Stomach (tissue), 9 donors: ENCODE measurements around the gene GMDS. TPM values are rescaled to one million over a fixed set of nuclear protein-coding genes. Genes with fewer than 3 reads are reported as not detected.

Source experiments
- DNase-seq, 2 donors: peaks; one replicate each; pipeline versions ENCODE4 v3.0.0 to v3.0.0-alpha.2; 2013 to 2019
- H3K27ac ChIP-seq, 5 donors: fragments of 200-600 bp in 4 of 5; sonication (generic) in 4 of 5; one replicate each; pipeline ENCODE4 v1.5.1; 2013 to 2019; ENCODE audit warnings: mild to moderate bottlenecking in 1 of 5, moderate library complexity in 1 of 5
- H3K27me3 ChIP-seq, 3 donors: fragments of 200-600 bp; sonication (generic); one replicate each; pipeline ENCODE4 v1.5.1; 2017 to 2019; ENCODE audit warnings: mixed run types in 1 of 3
- H3K36me3 ChIP-seq, 4 donors: fragments of 200-600 bp; sonication (generic); 1 replicate in 3 of 4; 2 replicates in 1 of 4; pipeline ENCODE4 v1.5.1; 2016 to 2019
- H3K4me1 ChIP-seq, 4 donors: fragments of 200-600 bp; sonication (generic); one replicate each; pipeline ENCODE4 v1.5.1; 2016 to 2019
- H3K4me3 ChIP-seq, 4 donors: fragments of 200-600 bp; sonication (generic) in 3 of 4; one replicate each; pipeline ENCODE4 v1.5.1; 2016 to 2019; ENCODE audit warnings: mild to moderate bottlenecking in 1 of 4
- H3K9me3 ChIP-seq, 4 donors: fragments of 200-600 bp; sonication (generic); one replicate each; pipeline ENCODE4 v1.5.1; 2016 to 2019
- EP300 ChIP-seq: sonication (generic); formaldehyde crosslinking; IDR thresholded peaks from one replicate; pipeline ENCODE4 v1.6.1; 2017; ENCODE audit warnings: antibody characterized with exemption
- POLR2A ChIP-seq, 4 donors: fragments of 450-650 bp; IDR thresholded peaks; one replicate each; pipeline ENCODE4 v1.6.1; 2016; ENCODE audit warnings: antibody characterized with exemption in 4 of 4, control low read depth in 2 of 4, mild to moderate bottlenecking in 1 of 4, moderate library complexity in 1 of 4
- POLR2AphosphoS5 ChIP-seq, 3 donors: sonication (generic); formaldehyde crosslinking; IDR thresholded peaks; one replicate each; pipeline ENCODE4 v1.6.1; 2016; ENCODE audit warnings: antibody characterized with exemption in 3 of 3
- WGBS, 5 donors: extraction: QIAGEN DNeasy Blood & Tissue Kit in 3 of 5; methylation state at CpG; one replicate each; pipeline versions ENCODE4 v1.1.5 to v1.1.7; 2013 to 2018; 5-methylcytosine and 5-hydroxymethylcytosine counted together
- intact Hi-C: fragments of 100-400 bp; cut with DNase I; formaldehyde crosslinking; loops from one replicate; pipeline ENCODE4 v1.15.1; 2023; ENCODE audit warnings: low total_unique reads
- polyA plus RNA-seq, 3 donors: library from polyadenylated mRNA; stranded (reverse); fragments of 200-250 nt; gene quantifications; one replicate each; pipeline ENCODE4 v1.2.3, GENCODE V29; 2013
- total RNA-seq, 5 donors: library from RNA; depleted of rRNA; stranded (reverse); fragments of >200 nt; gene quantifications; one replicate each; pipeline versions ENCODE4 v1.1.0 to v1.2.3, GENCODE V29; 2014 to 2016
- TF ChIP-seq, protein P1 (sequence below), 7 experiments: fragments of 450-650 bp in 4 of 7; fragments of 200-600 bp in 3 of 7; sonication (generic) in 3 of 7; IDR thresholded peaks; one replicate each; pipeline ENCODE4 v1.5.1; 2016 to 2019; ENCODE audit warnings: antibody characterized with exemption in 7 of 7, control low read depth in 2 of 7, mild to moderate bottlenecking in 1 of 7
- donor health status: healthy with polysubstance abuse.
- donor health status: Bipolar disorder and iron deficiency.
- donor health status: healthy.

GMDS gene
- total and polyA plus RNA-seq, 8 donors, result 83.7 to 262 (median 121) TPM

DNA sequence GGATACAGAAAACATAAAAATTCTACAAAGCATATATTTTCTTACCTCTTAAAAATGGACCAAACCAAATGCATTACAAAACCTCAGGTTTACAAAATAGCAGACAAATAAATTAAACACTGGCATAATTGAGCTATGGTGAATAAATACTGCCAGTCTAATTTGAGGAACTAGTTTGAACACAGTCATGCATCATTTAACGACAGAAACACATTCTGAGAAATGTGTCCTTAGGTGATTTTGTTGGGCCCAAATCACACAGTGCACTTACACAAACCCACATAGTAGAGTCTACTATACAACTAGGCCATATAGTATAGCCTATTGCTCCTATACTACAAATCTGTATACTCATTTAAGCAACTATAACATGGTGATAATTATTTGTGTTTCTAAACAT is 420.1 kb downstream of the GMDS start:
- no peak overlapping the region for H3K27ac ChIP-seq
- 80 to 97% (median 86%) methylated on average over 1 of the region's 1 CpG for WGBS, 5 donors
- peaks cover 0 to 17% (median 0%) of the 10 kb centered on the region in 4 donors for H3K4me1 ChIP-seq
- no peak overlapping the region for H3K4me3 ChIP-seq
- no peaks in the 10 kb centered on the region for H3K27me3 ChIP-seq
- no peak for TF ChIP-seq POLR2AphosphoS5 (IDR thresholded peaks at IDR 0.05)
- TF ChIP-seq, protein P1, sequence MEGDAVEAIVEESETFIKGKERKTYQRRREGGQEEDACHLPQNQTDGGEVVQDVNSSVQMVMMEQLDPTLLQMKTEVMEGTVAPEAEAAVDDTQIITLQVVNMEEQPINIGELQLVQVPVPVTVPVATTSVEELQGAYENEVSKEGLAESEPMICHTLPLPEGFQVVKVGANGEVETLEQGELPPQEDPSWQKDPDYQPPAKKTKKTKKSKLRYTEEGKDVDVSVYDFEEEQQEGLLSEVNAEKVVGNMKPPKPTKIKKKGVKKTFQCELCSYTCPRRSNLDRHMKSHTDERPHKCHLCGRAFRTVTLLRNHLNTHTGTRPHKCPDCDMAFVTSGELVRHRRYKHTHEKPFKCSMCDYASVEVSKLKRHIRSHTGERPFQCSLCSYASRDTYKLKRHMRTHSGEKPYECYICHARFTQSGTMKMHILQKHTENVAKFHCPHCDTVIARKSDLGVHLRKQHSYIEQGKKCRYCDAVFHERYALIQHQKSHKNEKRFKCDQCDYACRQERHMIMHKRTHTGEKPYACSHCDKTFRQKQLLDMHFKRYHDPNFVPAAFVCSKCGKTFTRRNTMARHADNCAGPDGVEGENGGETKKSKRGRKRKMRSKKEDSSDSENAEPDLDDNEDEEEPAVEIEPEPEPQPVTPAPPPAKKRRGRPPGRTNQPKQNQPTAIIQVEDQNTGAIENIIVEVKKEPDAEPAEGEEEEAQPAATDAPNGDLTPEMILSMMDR (IDR thresholded peaks at IDR 0.05), result no peak
- H3K9me3 ChIP-seq, result peaks cover 0 to 21% (median 7%) of the 10 kb centered on the region in 4 donors
- H3K36me3 ChIP-seq, result peaks cover 0 to 5% (median 0%) of the 10 kb centered on the region in 4 donors
- no peak for DNase-seq
- intact Hi-C loops, result no loop called here

DNA sequence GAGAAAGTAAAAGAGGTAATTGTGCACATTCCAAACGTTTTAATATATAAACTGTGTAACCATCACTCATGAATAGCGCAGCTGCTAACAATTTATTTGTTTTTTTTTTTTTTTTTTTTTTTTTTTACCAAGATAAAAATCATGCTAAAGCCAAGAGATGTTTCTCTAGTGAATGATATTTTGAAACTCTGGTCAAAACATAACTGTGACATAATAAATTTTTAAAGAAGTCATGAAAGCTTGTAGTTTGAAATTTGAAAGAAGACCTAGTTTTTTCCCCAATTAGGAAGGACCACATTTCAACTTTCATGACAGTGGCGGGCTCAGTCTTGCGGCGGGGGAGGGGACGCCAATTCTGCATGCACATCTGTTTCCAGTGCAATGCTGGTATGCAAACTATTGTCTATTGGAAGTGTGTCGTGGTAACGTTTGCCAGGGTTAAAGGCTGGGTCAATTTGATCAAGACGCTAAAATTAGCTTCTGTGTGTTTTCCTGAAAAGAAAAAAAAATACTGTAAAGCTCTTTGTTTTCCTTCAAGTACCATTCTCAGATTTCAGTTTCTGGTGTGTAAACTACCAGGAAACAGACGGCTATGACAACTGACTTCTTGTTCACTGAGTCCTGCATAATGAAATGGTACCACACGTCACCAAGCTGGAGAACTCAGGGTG is 423.8 kb downstream of the GMDS start:
- no peaks in the 10 kb centered on the region for H3K9me3 ChIP-seq
- 35 to 45% (median 35%) methylated on average over 11 of the region's 11 CpGs for WGBS, 5 donors
- TF ChIP-seq POLR2AphosphoS5 (IDR thresholded peaks at IDR 0.05), result no peak
- peak overlapping the region in 1 of 5 donors; percentile 20 for H3K27ac ChIP-seq
- H3K4me1 ChIP-seq, result peaks cover 0 to 17% (median 3%) of the 10 kb centered on the region in 4 donors
- peak in 1 of 2 donors; percentile 66 for DNase-seq
- no peak overlapping the region for H3K4me3 ChIP-seq
- H3K36me3 ChIP-seq, result no peaks in the 10 kb centered on the region
- no peaks in the 10 kb centered on the region for H3K27me3 ChIP-seq
- intact Hi-C loops, result no loop called here

DNA sequence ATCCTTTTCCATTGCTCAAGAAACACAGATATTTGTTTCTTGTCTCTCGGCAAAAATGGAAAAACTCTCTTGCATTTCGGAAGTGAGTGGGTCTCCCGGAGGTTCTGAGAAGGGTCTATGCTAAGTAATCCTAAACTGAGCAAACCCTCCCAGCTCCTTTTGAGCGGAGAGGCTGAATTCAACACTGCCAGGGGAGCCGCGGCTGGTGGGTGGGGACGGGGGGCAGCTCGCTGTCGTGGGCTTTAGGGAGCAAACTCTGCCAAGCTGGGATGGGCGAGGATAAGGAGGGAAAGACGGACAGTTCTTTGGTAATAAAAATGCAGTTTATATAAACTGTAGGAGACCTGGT is 424.3 kb downstream of the GMDS start:
- H3K9me3 ChIP-seq, result no peaks in the 10 kb centered on the region
- H3K27me3 ChIP-seq, result no peaks in the 10 kb centered on the region
- H3K4me3 ChIP-seq, result no peak overlapping the region
- 64 to 80% (median 74%) methylated on average over 11 of the region's 11 CpGs for WGBS, 5 donors
- no peak for DNase-seq
- peaks cover 0 to 17% (median 3%) of the 10 kb centered on the region in 4 donors for H3K4me1 ChIP-seq
- H3K36me3 ChIP-seq, result no peaks in the 10 kb centered on the region
- no peak for TF ChIP-seq POLR2AphosphoS5 (IDR thresholded peaks at IDR 0.05)
- no peak for TF ChIP-seq POLR2A (IDR thresholded peaks at IDR 0.05)
- no peak for TF ChIP-seq EP300
- TF ChIP-seq, protein P1 (IDR thresholded peaks at IDR 0.05), result no peak
- H3K27ac ChIP-seq, result peak overlapping the region in 1 of 5 donors; percentile 20
- intact Hi-C loops, result no loop called here

DNA sequence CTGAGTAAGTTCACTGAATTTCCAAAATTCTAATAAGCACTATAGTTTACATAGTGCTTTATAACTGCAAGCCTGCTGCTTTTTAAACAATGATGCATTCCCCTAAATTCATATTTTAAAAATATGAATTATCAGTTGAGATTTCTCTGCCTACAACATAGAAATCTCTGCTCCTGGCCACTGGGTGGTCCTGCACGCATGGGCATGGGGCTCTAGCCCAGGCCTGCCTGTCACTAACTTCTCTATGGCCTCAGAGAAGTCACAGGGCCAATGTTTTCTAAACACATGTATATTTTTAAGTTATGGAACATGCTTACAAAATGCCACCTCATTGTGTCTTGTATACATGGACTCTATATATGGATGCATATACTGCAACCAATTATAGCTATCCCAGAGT is 424.7 kb downstream of the GMDS start:
- Histone ChIP-seq H3K4me3 (no peak overlapping the region), H3K36me3 (no peaks in the 10 kb centered on the region), H3K4me1 (peaks cover 0 to 17% (median 3%) of the 10 kb centered on the region in 4 donors), H3K9me3 (no peaks in the 10 kb centered on the region), H3K27me3 (no peaks in the 10 kb centered on the region), H3K27ac (no peak overlapping the region)
- intact Hi-C loops, result no loop called here
- DNase-seq, result no peak
- TF ChIP-seq, protein P1 (IDR thresholded peaks at IDR 0.05), result no peak
- TF ChIP-seq POLR2A (IDR thresholded peaks at IDR 0.05), result no peak
- TF ChIP-seq POLR2AphosphoS5 (IDR thresholded peaks at IDR 0.05), result no peak
- TF ChIP-seq EP300, result no peak
- WGBS, 5 donors, result 67 to 98% (median 95%) methylated on average over 1 of the region's 1 CpG

DNA sequence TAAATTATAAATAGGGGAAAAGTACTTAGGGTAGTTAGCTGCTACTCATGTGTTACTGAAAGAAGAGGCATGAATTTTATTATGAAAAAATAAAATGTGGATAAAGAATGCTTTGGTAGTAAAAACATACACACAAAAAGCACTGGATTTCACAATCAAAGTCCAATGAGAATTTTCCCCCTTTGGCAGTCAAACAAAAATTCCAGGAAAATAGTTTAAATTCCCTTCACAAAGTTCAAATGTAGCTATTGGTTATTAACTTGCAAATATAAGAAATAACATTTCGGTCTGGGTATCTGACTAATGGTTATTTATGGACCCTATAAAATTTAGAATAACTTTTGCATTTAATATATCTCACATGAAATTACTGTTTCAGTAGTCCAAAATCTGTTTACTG is 425.2 kb downstream of the GMDS start:
- WGBS, 5 donors, result 61 to 98% (median 81%) methylated on average over 1 of the region's 1 CpG

More for the DNA sequence above, 425.2 kb downstream of the GMDS start:
- no peaks in the 10 kb centered on the region for H3K27me3 ChIP-seq
- no peaks in the 10 kb centered on the region for H3K9me3 ChIP-seq
- H3K27ac ChIP-seq, result no peak overlapping the region
- intact Hi-C loops, result no loop called here
- H3K4me1 ChIP-seq, result peaks cover 0 to 17% (median 3%) of the 10 kb centered on the region in 4 donors
- TF ChIP-seq POLR2A (IDR thresholded peaks at IDR 0.05) (no peak), POLR2AphosphoS5 (IDR thresholded peaks at IDR 0.05) (no peak), EP300 (no peak)
- TF ChIP-seq, protein P1 (IDR thresholded peaks at IDR 0.05), result no peak
- H3K4me3 ChIP-seq, result no peak overlapping the region
- no peaks in the 10 kb centered on the region for H3K36me3 ChIP-seq
- DNase-seq, result no peak
